GM18517 (cell line): ENCODE results near the gene SHC4.
A peak's percentile ranks its signal among the peaks of the same experiment; 100 is the strongest.
"Not testable (repeated sequence)": the region's sequence is repeated elsewhere in the genome, so short reads cannot be mapped to it uniquely, and the experiment has no call there.

Source experiments
- ATAC-seq: cut with Tn5 transposase; IDR thresholded peaks from one replicate; pipeline ENCODE4 v1.9.1; 2021; ENCODE audit warnings: mild to moderate bottlenecking, moderate library complexity; ENCODE audit not compliant: unreplicated experiment

The SHC4 gene

GRCh38 chr15:48855501-48856440 is 107.9 kb downstream of the SHC4 start:
- no peak for ATAC-seq

- ATAC-seq = not testable (repeated sequence)
Measured at GRCh38 chr15:48854434-48854833, 109.3 kb downstream of the SHC4 start.

GRCh38 chr15:48851956-48852355 is 111.8 kb downstream of the SHC4 start:
- ATAC-seq = no peak

GRCh38 chr15:48850648-48851047 is 113.1 kb downstream of the SHC4 start:
- no peak for ATAC-seq

GRCh38 chr15:48845123-48845522 is 118.6 kb downstream of the SHC4 start:
- ATAC-seq = no peak

GRCh38 chr15:48842501-48842900 is 121.2 kb downstream of the SHC4 start:
- ATAC-seq = no peak

- ATAC-seq = no peak
Measured at GRCh38 chr15:48834756-48835155, 129.0 kb downstream of the SHC4 start.

GRCh38 chr15:48833526-48834239 is 130.0 kb downstream of the SHC4 start:
- ATAC-seq = no peak

GRCh38 chr15:48832648-48833047 is 131.1 kb downstream of the SHC4 start:
- no peak for ATAC-seq

- ATAC-seq = no peak
Measured at GRCh38 chr15:48828906-48829305, 134.8 kb downstream of the SHC4 start.

GRCh38 chr15:48828471-48828870 is 135.2 kb downstream of the SHC4 start:
- ATAC-seq = no peak

GRCh38 chr15:48825075-48825474 is 138.6 kb downstream of the SHC4 start:
- no peak for ATAC-seq

- ATAC-seq = no peak
Measured at GRCh38 chr15:48823706-48824105, 140.0 kb downstream of the SHC4 start.

GRCh38 chr15:48823237-48823636 is 140.5 kb downstream of the SHC4 start:
- no peak for ATAC-seq

GRCh38 chr15:48814286-48814685 is 149.4 kb downstream of the SHC4 start:
- no peak for ATAC-seq

- no peak for ATAC-seq
Measured at GRCh38 chr15:48811325-48811958, 152.3 kb downstream of the SHC4 start.

GRCh38 chr15:48810414-48811324 is 153.1 kb downstream of the SHC4 start, which contains the start of gene CEP152:
Gene CEP152 (minus strand): TSS chr15:48811069. CDS start chr15:48805649, 5,420 bp downstream.
- peak; percentile 97 for ATAC-seq

- no peak for ATAC-seq
Measured at GRCh38 chr15:48806151-48806550, 157.6 kb downstream of the SHC4 start.

- no peak for ATAC-seq
Measured at GRCh38 chr15:48805591-48805990, 158.1 kb downstream of the SHC4 start.

GRCh38 chr15:48803877-48804276 is 159.8 kb downstream of the SHC4 start:
- ATAC-seq = no peak
